ENCODE measurements around the gene RAD51B. TPM values are rescaled to one million over a fixed set of nuclear protein-coding genes. Genes with fewer than 3 reads are reported as not detected.
A peak's percentile ranks its signal among the peaks of the same experiment; 100 is the strongest.

RAD51B gene
- polyA plus RNA-seq, 1 experiment = 6.6 TPM

GRCh38 chr14:67942080-67942710 lies 122.6 kb downstream of the RAD51B start:
- POLR2A ChIA-PET = interaction anchor here (0.5 to 1.1 kb wide), 2 partner anchors 821 to 847 kb away, joined by 3 to 6 read pairs; no protein-coding TSS in a partner anchor
- DNase-seq (ENCODE audit: low read depth, low spot score) = no peak
- no peak overlapping the region for H3K4me3 ChIP-seq (ENCODE audit: low read depth, low read length)

DNA sequence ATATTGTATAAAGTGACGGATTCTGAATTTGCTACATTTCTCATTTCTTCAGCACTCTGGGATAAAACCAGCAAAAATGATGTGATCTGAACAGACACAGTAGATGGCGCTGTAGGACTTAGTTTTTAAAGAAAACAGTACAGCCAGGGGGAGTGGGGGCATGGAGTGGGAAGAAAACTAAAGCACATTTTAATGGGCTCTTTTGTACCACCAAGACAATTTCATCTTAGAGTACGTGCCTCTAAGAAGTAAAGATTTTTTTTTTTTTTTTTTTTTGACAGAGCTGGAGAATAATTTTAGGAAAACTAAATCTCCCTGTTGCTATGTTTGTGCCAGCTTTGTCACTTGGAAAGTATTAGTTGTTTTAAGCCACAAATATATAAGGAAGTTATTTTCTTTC lies 124.4 kb downstream of the RAD51B start:
- ChIA-PET CTCF (interaction anchor here (0.6 to 3.3 kb wide), 82 partner anchors 8 to 905 kb away, joined by 3 to 31 read pairs (median 4); no protein-coding TSS in a partner anchor), POLR2A (interaction anchor here (0.6 to 0.9 kb wide), 6 partner anchors 62 to 873 kb away, joined by 3 to 7 read pairs (median 5); no protein-coding TSS in a partner anchor)
- H3K9me3 ChIP-seq (ENCODE audit: control insufficient read depth, insufficient read depth, low read length) = no peaks in the 10 kb centered on the region
- H3K27ac ChIP-seq (ENCODE audit: low read depth, low read length) = no peak overlapping the region
- H3K4me3 ChIP-seq (ENCODE audit: low read depth, low read length) = no peak overlapping the region
- DNase-seq (ENCODE audit: low read depth, low spot score) = peak; percentile 65
- H3K27me3 ChIP-seq (ENCODE audit: control insufficient read depth, insufficient read depth, low read length) = no peaks in the 10 kb centered on the region
- TF ChIP-seq, protein P1, sequence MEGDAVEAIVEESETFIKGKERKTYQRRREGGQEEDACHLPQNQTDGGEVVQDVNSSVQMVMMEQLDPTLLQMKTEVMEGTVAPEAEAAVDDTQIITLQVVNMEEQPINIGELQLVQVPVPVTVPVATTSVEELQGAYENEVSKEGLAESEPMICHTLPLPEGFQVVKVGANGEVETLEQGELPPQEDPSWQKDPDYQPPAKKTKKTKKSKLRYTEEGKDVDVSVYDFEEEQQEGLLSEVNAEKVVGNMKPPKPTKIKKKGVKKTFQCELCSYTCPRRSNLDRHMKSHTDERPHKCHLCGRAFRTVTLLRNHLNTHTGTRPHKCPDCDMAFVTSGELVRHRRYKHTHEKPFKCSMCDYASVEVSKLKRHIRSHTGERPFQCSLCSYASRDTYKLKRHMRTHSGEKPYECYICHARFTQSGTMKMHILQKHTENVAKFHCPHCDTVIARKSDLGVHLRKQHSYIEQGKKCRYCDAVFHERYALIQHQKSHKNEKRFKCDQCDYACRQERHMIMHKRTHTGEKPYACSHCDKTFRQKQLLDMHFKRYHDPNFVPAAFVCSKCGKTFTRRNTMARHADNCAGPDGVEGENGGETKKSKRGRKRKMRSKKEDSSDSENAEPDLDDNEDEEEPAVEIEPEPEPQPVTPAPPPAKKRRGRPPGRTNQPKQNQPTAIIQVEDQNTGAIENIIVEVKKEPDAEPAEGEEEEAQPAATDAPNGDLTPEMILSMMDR (IDR thresholded peaks at IDR 0.05; ENCODE audit: low read depth, low read length) = peak; percentile 73

More at GRCh38 chr14:67942080-67942710, 122.6 kb downstream of the RAD51B start:
- Histone ChIP-seq H3K27me3 (ENCODE audit: control insufficient read depth, insufficient read depth, low read length) (no peaks in the 10 kb centered on the region), H3K9me3 (ENCODE audit: control insufficient read depth, insufficient read depth, low read length) (no peaks in the 10 kb centered on the region), H3K27ac (ENCODE audit: low read depth, low read length) (no peak overlapping the region)
- CTCF ChIA-PET = interaction anchor here (0.6 to 1.2 kb wide), 4 partner anchors 847 to 901 kb away, joined by 3 to 4 read pairs (median 3); no protein-coding TSS in a partner anchor
- TF ChIP-seq, protein P1 (IDR thresholded peaks at IDR 0.05; ENCODE audit: low read depth, low read length) = no peak

DNA sequence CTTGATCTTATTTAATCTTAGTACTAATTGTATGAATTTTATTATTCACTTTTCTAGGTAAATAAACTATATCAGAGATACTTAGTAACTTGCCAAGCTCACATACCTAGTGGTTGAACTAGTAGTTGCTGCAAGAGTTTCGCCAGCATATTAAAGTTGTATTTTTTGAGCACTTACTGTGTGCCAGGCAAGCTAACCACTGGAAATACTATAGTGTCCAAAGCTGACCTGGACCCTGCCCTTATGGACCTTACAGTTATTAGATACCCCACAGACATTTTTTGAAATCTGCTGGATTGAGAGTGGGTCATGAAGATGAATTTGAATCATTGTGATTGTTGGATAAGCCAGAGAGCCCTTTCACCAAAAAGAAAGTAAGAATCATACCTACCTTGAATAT lies 125.0 kb downstream of the RAD51B start:
- Histone ChIP-seq H3K27ac (ENCODE audit: low read depth, low read length) (no peak overlapping the region), H3K9me3 (ENCODE audit: control insufficient read depth, insufficient read depth, low read length) (peaks cover under 1% of the 10 kb centered on the region; the same call in 1 of the 2 replicates), H3K27me3 (ENCODE audit: control insufficient read depth, insufficient read depth, low read length) (no peaks in the 10 kb centered on the region), H3K4me3 (ENCODE audit: low read depth, low read length) (no peak overlapping the region)
- CTCF ChIA-PET = interaction anchor here (0.6 to 3.3 kb wide), 81 partner anchors 8 to 904 kb away, joined by 3 to 31 read pairs (median 4); no protein-coding TSS in a partner anchor
- TF ChIP-seq, protein P1 (IDR thresholded peaks at IDR 0.05; ENCODE audit: low read depth, low read length) = no peak
- POLR2A ChIA-PET = interaction anchor here (0.6 to 0.9 kb wide), 6 partner anchors 61 to 872 kb away, joined by 3 to 7 read pairs (median 5); no protein-coding TSS in a partner anchor
- DNase-seq (ENCODE audit: low read depth, low spot score) = no peak

GRCh38 chr14:67949771-67950170 lies 130.2 kb downstream of the RAD51B start:
- TF ChIP-seq, protein P1 (IDR thresholded peaks at IDR 0.05; ENCODE audit: low read depth, low read length) = no peak
- POLR2A ChIA-PET = no interaction called here
- no peak overlapping the region for H3K27ac ChIP-seq (ENCODE audit: low read depth, low read length)

GRCh38 chr14:67950386-67950785 lies 130.8 kb downstream of the RAD51B start:
- POLR2A ChIA-PET = no interaction called here
- Histone ChIP-seq H3K27ac (ENCODE audit: low read depth, low read length) (no peak overlapping the region), H3K27me3 (ENCODE audit: control insufficient read depth, insufficient read depth, low read length) (no peaks in the 10 kb centered on the region), H3K4me3 (ENCODE audit: low read depth, low read length) (no peak overlapping the region), H3K9me3 (ENCODE audit: control insufficient read depth, insufficient read depth, low read length) (peaks cover 6% of the 10 kb centered on the region; the same call in 1 of the 2 replicates)
- CTCF ChIA-PET = no interaction called here
- DNase-seq (ENCODE audit: low read depth, low spot score) = no peak
- TF ChIP-seq, protein P1 (IDR thresholded peaks at IDR 0.05; ENCODE audit: low read depth, low read length) = no peak

More at GRCh38 chr14:67949771-67950170, 130.2 kb downstream of the RAD51B start:
- no peak for DNase-seq (ENCODE audit: low read depth, low spot score)
- peaks cover 6% of the 10 kb centered on the region; the same call in 1 of the 2 replicates for H3K9me3 ChIP-seq (ENCODE audit: control insufficient read depth, insufficient read depth, low read length)
- H3K4me3 ChIP-seq (ENCODE audit: low read depth, low read length) = no peak overlapping the region
- H3K27me3 ChIP-seq (ENCODE audit: control insufficient read depth, insufficient read depth, low read length) = no peaks in the 10 kb centered on the region
- CTCF ChIA-PET = no interaction called here

All from AG04450 (cell line).